DOHH2 (cell line): ENCODE measurements around the gene KRT85.
"Not testable (repeated sequence)": the region's sequence is repeated elsewhere in the genome, so short reads cannot be mapped to it uniquely, and the experiment has no call there.

Source experiments
- CTCF ChIP-seq: fragments of 200-600 bp; sonication (generic); IDR thresholded peaks from one replicate; pipeline ENCODE4 v1.5.1; 2014; ENCODE audit warnings: antibody characterized with exemption, mild to moderate bottlenecking, low read depth, low read length; ENCODE audit not compliant: poor library complexity, severe bottlenecking
- EZH2phosphoT487 ChIP-seq: fragments of 200-600 bp; sonication (generic); IDR thresholded peaks from 2 replicates; pipeline ENCODE4 v1.6.1; 2017; ENCODE audit warnings: borderline replicate concordance, mild to moderate bottlenecking, antibody characterized with exemption, low read length, moderate library complexity, mixed read lengths

DNA sequence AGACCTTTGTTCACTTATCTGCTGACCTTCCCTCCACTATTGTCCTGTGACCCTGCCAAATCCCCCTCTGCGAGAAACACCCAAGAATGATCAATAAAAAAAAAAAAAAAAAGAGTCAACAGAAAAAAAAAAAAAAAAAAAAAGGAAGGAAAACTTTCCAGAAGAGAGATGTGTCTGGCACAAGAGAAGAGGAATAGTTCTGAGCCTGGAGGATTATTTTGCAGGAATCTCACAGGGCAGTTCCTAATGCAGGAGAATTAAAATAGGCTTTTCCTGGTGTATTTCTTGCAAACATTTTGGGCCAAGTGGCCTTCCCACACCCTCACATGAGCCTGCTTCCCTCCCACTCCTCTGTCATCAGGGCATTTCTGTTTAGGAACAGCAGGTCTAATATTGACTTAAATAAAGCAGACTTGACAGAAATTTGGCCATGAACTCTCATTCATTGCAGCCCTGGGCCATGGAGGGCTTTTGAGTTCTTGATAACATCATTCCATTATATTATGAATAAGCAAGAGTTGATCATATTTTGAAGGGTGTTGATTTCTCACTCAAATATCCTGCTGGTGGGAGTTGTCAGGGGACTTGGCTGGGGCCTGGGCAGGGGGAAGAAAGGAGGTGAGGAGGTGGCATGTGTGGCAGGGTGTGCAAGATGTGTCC lies 43.4 kb upstream of the KRT85 start:
- not testable (repeated sequence) for TF ChIP-seq CTCF, EZH2phosphoT487
